Activated CD4-positive, alpha-beta T cell treated with anti-CD3 and anti-CD28 coated beads, Interleukin-2, amount 50 U/mL, for 16 hours (primary cell): ENCODE results near the gene CDHR2.

Experiments used
- DNase-seq: peaks from one replicate; pipeline ENCODE4 v3.0.0-alpha.2; 2020

CDHR2 gene

DNA sequence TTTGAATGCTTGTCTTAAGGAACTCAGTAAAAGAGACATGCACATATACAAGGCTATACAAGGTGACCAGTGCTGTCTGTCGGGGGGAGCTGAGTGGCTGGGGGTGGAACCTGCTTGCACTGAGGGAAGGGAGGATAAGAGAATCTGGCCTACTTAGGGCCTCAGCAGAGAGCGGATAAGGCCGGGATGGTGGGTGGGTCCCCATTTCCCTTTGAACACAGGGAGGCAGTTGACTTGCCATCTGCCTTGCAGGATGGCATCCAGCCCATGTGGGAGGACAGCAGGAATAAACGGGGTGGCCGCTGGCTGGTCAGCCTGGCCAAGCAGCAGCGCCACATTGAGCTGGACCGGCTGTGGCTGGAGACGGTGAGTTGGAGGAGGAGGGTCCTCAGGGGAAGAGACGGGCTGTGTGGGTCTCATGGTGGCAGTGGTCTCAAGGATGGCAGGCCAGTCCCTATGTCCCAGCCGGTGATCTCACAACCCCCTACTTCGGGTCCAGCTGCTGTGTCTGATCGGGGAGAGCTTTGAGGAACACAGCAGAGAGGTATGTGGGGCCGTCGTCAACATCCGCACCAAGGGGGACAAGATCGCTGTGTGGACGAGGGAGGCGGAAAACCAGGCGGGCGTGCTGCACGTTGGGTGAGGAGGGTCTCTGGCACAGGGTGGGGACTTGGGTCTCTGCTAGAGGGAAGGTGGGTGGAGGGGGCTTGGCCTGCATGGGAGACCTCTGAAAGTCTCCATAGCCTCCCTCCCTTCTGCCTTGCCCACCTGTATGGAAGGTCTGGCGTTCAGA is 95.9 kb downstream of the CDHR2 start:
- DNase-seq, result no peak
